H1 (cell line): ENCODE results near the gene NAA11. TPM values are rescaled to one million over a fixed set of nuclear protein-coding genes. Genes with fewer than 3 reads are reported as not detected.

Source experiments
- CTCF ChIA-PET: fragments of 300-600 bp; sonication (Branson Sonifier 250); formaldehyde crosslinking; loops from one replicate; lab custom pipeline; 2021; ENCODE audit not compliant: partially characterized antibody; lab: Charles Lee
- POLR2A ChIA-PET: fragments of 300-600 bp; sonication (Branson Sonifier 250); formaldehyde crosslinking; loops from one replicate; lab custom pipeline; 2021; ENCODE audit warnings: inconsistent platforms; ENCODE audit not compliant: partially characterized antibody; lab: Charles Lee
- DNase-seq, 2 experiments: peaks; one replicate each; pipeline versions ENCODE4 v3.0.0 to v3.0.0-alpha.2; 2010 to 2022; ENCODE audit warnings: low spot score in 2 of 2, low read depth in 1 of 2, mixed read lengths in 1 of 2
- FAIRE-seq: peaks from 2 replicates; lab custom pipeline; 2011; peaks lifted over from hg19 to GRCh38; lab: Jason Lieb, UNC
- H2AFZ ChIP-seq: 2 replicates; pipeline ENCODE4 v1.8.1; 2012; ENCODE audit warnings: low read length, inconsistent platforms
- H2AK5ac ChIP-seq: 2 replicates; pipeline ENCODE4 v1.6.1; 2013; ENCODE audit warnings: low read depth, low read length
- H2BK120ac ChIP-seq: replicated peaks from 2 replicates; pipeline ENCODE3; 2013; ENCODE audit warnings: low read depth, low read length, inconsistent platforms
- H2BK12ac ChIP-seq: 2 replicates; pipeline ENCODE4 v1.6.1; 2013; ENCODE audit warnings: low read depth, low read length
- H2BK15ac ChIP-seq: 2 replicates; pipeline ENCODE4 v1.6.1; 2013; ENCODE audit warnings: low read length
- H2BK20ac ChIP-seq: 2 replicates; pipeline ENCODE4 v1.6.1; 2013; ENCODE audit warnings: low read length
- H2BK5ac ChIP-seq: 2 replicates; pipeline ENCODE4 v1.6.1; 2013; ENCODE audit warnings: low read depth, low read length
- H3K14ac ChIP-seq: 2 replicates; pipeline ENCODE4 v1.6.1; 2013; ENCODE audit warnings: inconsistent platforms; ENCODE audit not compliant: insufficient read length
- H3K18ac ChIP-seq: 2 replicates; pipeline ENCODE4 v1.6.1; 2013; ENCODE audit warnings: low read length; ENCODE audit errors: extremely low read depth
- H3K23ac ChIP-seq: 2 replicates; pipeline ENCODE4 v1.6.1; 2013; ENCODE audit warnings: inconsistent platforms; ENCODE audit not compliant: insufficient read length
- H3K23me2 ChIP-seq: 2 replicates; pipeline ENCODE4 v1.6.1; 2013; ENCODE audit warnings: low read depth, low read length
- H3K27ac ChIP-seq: 2 replicates; pipeline ENCODE4 v1.6.1; 2011; ENCODE audit warnings: low read depth, low read length, inconsistent platforms
- H3K27me3 ChIP-seq, 4 experiments: replicated peaks in 1 of 4; 1 replicate in 1 of 4; 2 replicates in 3 of 4; pipeline versions ENCODE4 v1.6.1 to v1.8.1; 2011 to 2013; ENCODE audit warnings: low read length in 3 of 4, mild to moderate bottlenecking in 3 of 4, inconsistent platforms in 2 of 4, mixed read lengths in 2 of 4, moderate library complexity in 1 of 4; ENCODE audit not compliant: control insufficient read depth in 3 of 4, insufficient read depth in 3 of 4; ENCODE audit errors: extremely low read depth in 1 of 4
- H3K36me3 ChIP-seq, 4 experiments: 2 replicates each; pipeline versions ENCODE4 v1.6.1 to v1.8.1; 2011 to 2013; ENCODE audit warnings: mild to moderate bottlenecking in 4 of 4, low read length in 3 of 4, moderate library complexity in 2 of 4, control low read depth in 1 of 4, inconsistent platforms in 1 of 4; ENCODE audit not compliant: insufficient read depth in 4 of 4, control insufficient read depth in 2 of 4
- H3K4ac ChIP-seq: replicated peaks from 2 replicates; pipeline ENCODE3; 2013; ENCODE audit warnings: low read length, low read depth, mixed read lengths, inconsistent platforms; ENCODE audit not compliant: insufficient read length
- H3K4me1 ChIP-seq, 4 experiments: replicated peaks in 1 of 4; 1 replicate in 1 of 4; 2 replicates in 3 of 4; pipeline versions ENCODE4 v1.6.1 to v1.8.1; 2011 to 2013; ENCODE audit warnings: low read length in 3 of 4, inconsistent platforms in 2 of 4, mixed read lengths in 1 of 4; ENCODE audit not compliant: insufficient read depth in 4 of 4, control insufficient read depth in 3 of 4
- H3K4me2 ChIP-seq, 2 experiments: 2 replicates each; pipeline versions ENCODE4 v1.6.1 to v1.8.1; 2011 to 2013; ENCODE audit warnings: low read depth in 2 of 2, low read length in 2 of 2, control low read depth in 1 of 2, inconsistent platforms in 1 of 2, mild to moderate bottlenecking in 1 of 2; ENCODE audit not compliant: insufficient read depth in 1 of 2
- H3K4me3 ChIP-seq, 4 experiments: fragments of 200-600, 300-600 bp in 1 of 4; sonication (generic), shearing (Covaris generic), sonication (Bioruptor Twin) in 1 of 4; 2 replicates each; pipeline versions ENCODE4 v1.5.1 to v1.8.1; 2011 to 2016; ENCODE audit warnings: low read length in 4 of 4, low read depth in 3 of 4, control low read depth in 2 of 4, inconsistent platforms in 2 of 4, mild to moderate bottlenecking in 2 of 4, mixed read lengths in 1 of 4, moderate library complexity in 1 of 4; ENCODE audit not compliant: insufficient read depth in 2 of 4; ENCODE audit errors: extremely low read depth in 1 of 4
- H3K56ac ChIP-seq: replicated peaks from 2 replicates; pipeline ENCODE3; 2013; ENCODE audit warnings: low read depth, mild to moderate bottlenecking, mixed read lengths, low read length, inconsistent platforms; ENCODE audit not compliant: insufficient read length
- H3K79me1 ChIP-seq: 2 replicates; pipeline ENCODE4 v1.6.1; 2013; ENCODE audit warnings: low read depth, low read length, control low read depth
- H3K79me2 ChIP-seq, 2 experiments: 2 replicates each; pipeline versions ENCODE4 v1.6.1 to v1.8.1; 2012 to 2013; ENCODE audit warnings: low read length in 2 of 2, mild to moderate bottlenecking in 2 of 2, inconsistent platforms in 1 of 2; ENCODE audit not compliant: insufficient read depth in 2 of 2, control insufficient read depth in 1 of 2
- H3K9ac ChIP-seq, 4 experiments: replicated peaks in 1 of 4; 1 replicate in 1 of 4; 2 replicates in 3 of 4; pipeline versions ENCODE4 v1.6.1 to v1.8.1; 2011 to 2013; ENCODE audit warnings: low read depth in 3 of 4, low read length in 3 of 4, control low read depth in 2 of 4, mild to moderate bottlenecking in 2 of 4, moderate library complexity in 2 of 4, inconsistent platforms in 1 of 4; ENCODE audit errors: extremely low read depth in 1 of 4
- H3K9me3 ChIP-seq, 2 experiments: 2 replicates each; pipeline versions ENCODE4 v1.6.1 to v1.8.1; 2012 to 2013; ENCODE audit warnings: mild to moderate bottlenecking in 2 of 2, moderate library complexity in 2 of 2, control low read depth in 1 of 2, inconsistent platforms in 1 of 2, low read depth in 1 of 2, low read length in 1 of 2, mixed read lengths in 1 of 2; ENCODE audit not compliant: insufficient read depth in 2 of 2
- H4K20me1 ChIP-seq, 2 experiments: replicated peaks in 1 of 2; 2 replicates each; pipeline versions ENCODE3 to v1.8.1; 2011 to 2013; ENCODE audit warnings: inconsistent platforms in 2 of 2, low read length in 2 of 2, mild to moderate bottlenecking in 1 of 2; ENCODE audit not compliant: insufficient read depth in 2 of 2, control insufficient read depth in 1 of 2
- H4K5ac ChIP-seq: 2 replicates; pipeline ENCODE4 v1.6.1; 2013; ENCODE audit warnings: low read length, low read depth, mixed read lengths, inconsistent platforms; ENCODE audit not compliant: insufficient read length
- H4K8ac ChIP-seq: 2 replicates; pipeline ENCODE4 v1.8.0; 2013; ENCODE audit warnings: mild to moderate bottlenecking, moderate library complexity, low read length, inconsistent platforms; ENCODE audit not compliant: insufficient read depth; ENCODE audit errors: extremely low read depth
- H4K91ac ChIP-seq: replicated peaks from 2 replicates; pipeline ENCODE3; 2013; ENCODE audit warnings: low read length, mixed read lengths, inconsistent platforms; ENCODE audit not compliant: insufficient read length
- BCL11A ChIP-seq, 2 experiments: IDR thresholded peaks; one replicate each; pipeline ENCODE4 v1.6.1; 2011; ENCODE audit warnings: low read depth in 2 of 2, low read length in 2 of 2, mild to moderate bottlenecking in 2 of 2
- NANOG ChIP-seq: IDR thresholded peaks from 2 replicates; pipeline ENCODE4 v1.6.1; 2011; ENCODE audit warnings: low read length, low read depth, mild to moderate bottlenecking, inconsistent platforms; ENCODE audit not compliant: insufficient read depth, poor library complexity, severe bottlenecking
- POLR2AphosphoS5 ChIP-seq: IDR thresholded peaks from 2 replicates; pipeline ENCODE4 v1.6.1; 2011; ENCODE audit warnings: low read depth, low read length
- RAD21 ChIP-seq, 2 experiments: IDR thresholded peaks in 1 of 2; conservative IDR thresholded peaks in 1 of 2; 2 replicates each; pipeline ENCODE4 v1.6.1; 2011; ENCODE audit warnings: low read depth in 2 of 2, low read length in 2 of 2, improper control_type of control experiment in 1 of 2, inconsistent platforms in 1 of 2, mild to moderate bottlenecking in 1 of 2, moderate library complexity in 1 of 2
- SP1 ChIP-seq: IDR thresholded peaks from 2 replicates; pipeline ENCODE4 v1.6.1; 2011; ENCODE audit warnings: low read depth, low read length
- SUZ12 ChIP-seq: fragments of 200-600 bp; sonication (generic); IDR thresholded peaks from 2 replicates; pipeline ENCODE4 v1.6.1; 2012; ENCODE audit warnings: mild to moderate bottlenecking, inconsistent platforms, low read length, moderate library complexity, mixed read lengths
- TCF12 ChIP-seq: IDR thresholded peaks from 2 replicates; pipeline ENCODE4 v1.6.1; 2011; ENCODE audit warnings: low read depth, mild to moderate bottlenecking, low read length
- WGBS, 2 experiments: shearing (Covaris generic) in 1 of 2; methylation state at CpG; one replicate each; pipeline versions ENCODE4 v1.1.6 to v1.1.7; 2013 to 2015; ENCODE audit warnings: low lambda C conversion rate in 2 of 2, mixed read lengths in 2 of 2, inconsistent platforms in 1 of 2, low coverage in 1 of 2, missing lambda C conversion rate in 1 of 2; ENCODE audit not compliant: insufficient replicate concordance in 2 of 2, insufficient coverage in 1 of 2, insufficient read length in 1 of 2; ENCODE audit errors: extremely low coverage in 1 of 2, missing lambda C conversion rate in 1 of 2; 5-methylcytosine and 5-hydroxymethylcytosine counted together
- polyA plus RNA-seq, 7 experiments: library from polyadenylated mRNA; depleted of rRNA in 3 of 7; stranded (reverse) in 5 of 7; unstranded in 2 of 7; fragments of >200 nt in 5 of 7; fragments of 200-250 nt in 2 of 7; gene quantifications; 1 replicate in 5 of 7; 2 replicates in 1 of 7; 4 replicates in 1 of 7; pipeline versions ENCODE4 v1.2.1 to v1.2.3, GENCODE V29; 2011 to 2013; ENCODE audit warnings: missing spikeins in 2 of 7, mixed read lengths in 2 of 7
- total RNA-seq: library from RNA; stranded (reverse); fragmentation: NEBNext Ultra II Directional; extraction: Animal tissue kit (Norgen Biotek cat#: 25700); gene quantifications from 2 replicates; pipeline ENCODE4 v1.2.1, GENCODE V29; 2021

The NAA11 gene
- total and polyA plus RNA-seq, 2 of the 8 experiments (the other 6 are each of a cell fraction or from before 2014, with no cell fraction given), result not detected

GRCh38 chr4:79272761-79273160 lies 53.1 kb downstream of the NAA11 start:
- no peak for FAIRE-seq
- no peak overlapping the region for H2BK20ac ChIP-seq
- no peak for TF ChIP-seq SP1
- no peak for TF ChIP-seq SUZ12
- TF ChIP-seq RAD21 (IDR thresholded peaks at IDR 0.05 in 1 of 2, conservative IDR thresholded peaks at IDR 0.05 in 1 of 2; ENCODE audit: low read depth in 2 of 2, low read length in 2 of 2), result no peak
- no peak for TF ChIP-seq TCF12
- TF ChIP-seq NANOG, result no peak
- no peak for TF ChIP-seq POLR2AphosphoS5
- TF ChIP-seq BCL11A (IDR thresholded peaks at IDR 0.05; ENCODE audit: low read depth in 2 of 2, low read length in 2 of 2), result no peak

More at GRCh38 chr4:79272761-79273160, 53.1 kb downstream of the NAA11 start:
- no peak overlapping the region for H2BK5ac ChIP-seq
- H2BK15ac ChIP-seq, result no peak overlapping the region
- no peak overlapping the region for H4K91ac ChIP-seq
- no peak overlapping the region for H4K5ac ChIP-seq
- no peak overlapping the region for H2AK5ac ChIP-seq
- ChIA-PET CTCF (no interaction called here), POLR2A (no interaction called here)
- no peak overlapping the region for H2AFZ ChIP-seq
- H2BK120ac ChIP-seq, result no peak overlapping the region
- no peak overlapping the region for H3K4me2 ChIP-seq
- H3K79me2 ChIP-seq, result no peaks in the 10 kb centered on the region
- H3K4ac ChIP-seq, result no peak overlapping the region
- H3K23me2 ChIP-seq, result no peaks in the 10 kb centered on the region
- no peaks in the 10 kb centered on the region for H3K79me1 ChIP-seq
- WGBS, 2 experiments, result 85% methylated on average over 4 of the region's 4 CpGs; no CpG with 5 or more reads in 1 of the 2 experiments
- no peaks in the 10 kb centered on the region for H3K27me3 ChIP-seq
- H4K8ac ChIP-seq, result no peak overlapping the region
- no peak overlapping the region for H3K56ac ChIP-seq
- no peaks in the 10 kb centered on the region for H3K4me1 ChIP-seq
- no peak overlapping the region for H3K23ac ChIP-seq
- no peaks in the 10 kb centered on the region for H3K9me3 ChIP-seq
- no peak overlapping the region for H3K4me3 ChIP-seq
- no peak overlapping the region for H3K27ac ChIP-seq
- no peak overlapping the region for H3K14ac ChIP-seq
- H3K18ac ChIP-seq, result no peak overlapping the region
- no peaks in the 10 kb centered on the region for H4K20me1 ChIP-seq
- no peak overlapping the region for H3K9ac ChIP-seq
- H2BK12ac ChIP-seq, result no peak overlapping the region
- no peak for DNase-seq
- no peaks in the 10 kb centered on the region for H3K36me3 ChIP-seq
